K562 (cell line): Measurements from ENCODE around the gene ANK3. TPM values are rescaled to one million over a fixed set of nuclear protein-coding genes. Genes with fewer than 3 reads are reported as not detected.
A peak's percentile ranks its signal among the peaks of the same experiment; 100 is the strongest.

Experiments
- ADNP ChIP-seq: fragments of 200-800 bp; sonication (Bioruptor generic); IDR thresholded peaks from 2 replicates; pipeline ENCODE4 v1.6.1; 2016; ENCODE audit warnings: missing genetic modification characterization, missing compliant biosample characterization
- BRD4 ChIP-seq: fragments of 200-600 bp; sonication (generic); IDR thresholded peaks from 2 replicates; pipeline ENCODE4 v1.6.1; 2017; ENCODE audit warnings: inconsistent platforms
- CBFB ChIP-seq: sonication (generic); formaldehyde crosslinking; IDR thresholded peaks from 2 replicates; pipeline ENCODE4 v1.4.0; 2020; ENCODE audit warnings: mild to moderate bottlenecking, missing genetic modification reagents
- DPF2 ChIP-seq: fragments of 450-650 bp; IDR thresholded peaks from 2 replicates; pipeline ENCODE4 v1.6.1; 2016
- FOSL1 ChIP-seq: fragments of 200-800 bp; sonication (Bioruptor generic); conservative IDR thresholded peaks from 2 replicates; pipeline ENCODE4 v1.6.1; 2016; ENCODE audit warnings: missing genetic modification characterization, missing compliant biosample characterization
- FOXJ2 ChIP-seq: fragments of 200-800 bp; sonication (Bioruptor generic); IDR thresholded peaks from 2 replicates; pipeline ENCODE4 v1.6.1; 2016; ENCODE audit warnings: missing genetic modification characterization, missing compliant biosample characterization
- FOXK2 ChIP-seq, 2 experiments: fragments of 450-650 bp; IDR thresholded peaks in 1 of 2; conservative IDR thresholded peaks in 1 of 2; 2 replicates each; pipeline ENCODE4 v1.6.1; 2016; ENCODE audit warnings: low read depth in 2 of 2, mild to moderate bottlenecking in 1 of 2
- LEF1 ChIP-seq: fragments of 450-650 bp; IDR thresholded peaks from 2 replicates; pipeline ENCODE4 v1.6.1; 2016; ENCODE audit warnings: mild to moderate bottlenecking
- MCM7 ChIP-seq, 2 experiments: fragments of 450-650 bp; IDR thresholded peaks; 2 replicates each; pipeline ENCODE4 v1.6.1; 2016 to 2018
- MGA ChIP-seq: fragments of 450-650 bp; IDR thresholded peaks from 2 replicates; pipeline ENCODE4 v1.6.1; 2016; ENCODE audit warnings: mild to moderate bottlenecking, moderate library complexity
- MTA1 ChIP-seq: fragments of 450-650 bp; IDR thresholded peaks from 2 replicates; pipeline ENCODE4 v1.6.1; 2017; ENCODE audit warnings: borderline replicate concordance
- NR4A1 ChIP-seq, 2 experiments: fragments of 250-450 bp in 1 of 2; fragments of 450-650 bp in 1 of 2; sonication (Bioruptor Pico) in 1 of 2; IDR thresholded peaks; 2 replicates each; pipeline versions ENCODE4 v1.4.0 to v1.6.1; 2016 to 2020; ENCODE audit warnings: mild to moderate bottlenecking in 2 of 2, missing compliant biosample characterization in 1 of 2, missing genetic modification characterization in 1 of 2, moderate library complexity in 1 of 2
- PHB ChIP-seq: fragments of 250-450 bp; sonication (Bioruptor Pico); IDR thresholded peaks from 2 replicates; pipeline ENCODE4 v1.5.0; 2021
- TRIM24 ChIP-seq, 2 experiments: fragments of 450-650 bp; IDR thresholded peaks; 2 replicates each; pipeline ENCODE4 v1.6.1; 2016
- ZFP91 ChIP-seq: sonication (generic); formaldehyde crosslinking; IDR thresholded peaks from 2 replicates; pipeline ENCODE4 v1.8.0; 2022; ENCODE audit warnings: mild to moderate bottlenecking, missing genetic modification reagents
- ZNF121 ChIP-seq: sonication (generic); formaldehyde crosslinking; conservative IDR thresholded peaks from 2 replicates; pipeline ENCODE4 v1.8.0; 2022; ENCODE audit warnings: missing genetic modification reagents
- ZSCAN29 ChIP-seq: fragments of 450-650 bp; IDR thresholded peaks from 2 replicates; pipeline ENCODE4 v1.6.1; 2017
- polyA plus RNA-seq, 8 experiments: library from polyadenylated mRNA; depleted of rRNA in 4 of 8; stranded (reverse) in 5 of 8; unstranded in 3 of 8; fragments of >200 nt; fragmentation: Nextera tagmentation in 2 of 8; fragmentation: Illumina TruSeq in 1 of 8; extraction: Ambion mirVana in 2 of 8; extraction: Trizol in 1 of 8; gene quantifications; 2 replicates each; pipeline versions ENCODE4 v1.2.1 to v1.2.3, GENCODE V29; 2011 to 2014; ENCODE audit warnings: inconsistent platforms in 1 of 8, missing spikeins in 1 of 8
- total RNA-seq, 7 experiments: library from RNA; depleted of rRNA in 6 of 7; stranded (reverse); fragments of >200 nt in 6 of 7; fragmentation: Illumina TruSeq in 2 of 7; extraction: Trizol in 2 of 7; gene quantifications; 2 replicates each; pipeline versions ENCODE4 v1.2.1 to v1.2.3, GENCODE V29; 2011 to 2021; ENCODE audit warnings: low replicate concordance in 1 of 7

The ANK3 gene
- total and polyA plus RNA-seq, 9 of the 15 experiments (the other 6 are each of a cell fraction or from before 2014, with no cell fraction given) = 10.0 to 32.3 (median 17.9) TPM

DNA sequence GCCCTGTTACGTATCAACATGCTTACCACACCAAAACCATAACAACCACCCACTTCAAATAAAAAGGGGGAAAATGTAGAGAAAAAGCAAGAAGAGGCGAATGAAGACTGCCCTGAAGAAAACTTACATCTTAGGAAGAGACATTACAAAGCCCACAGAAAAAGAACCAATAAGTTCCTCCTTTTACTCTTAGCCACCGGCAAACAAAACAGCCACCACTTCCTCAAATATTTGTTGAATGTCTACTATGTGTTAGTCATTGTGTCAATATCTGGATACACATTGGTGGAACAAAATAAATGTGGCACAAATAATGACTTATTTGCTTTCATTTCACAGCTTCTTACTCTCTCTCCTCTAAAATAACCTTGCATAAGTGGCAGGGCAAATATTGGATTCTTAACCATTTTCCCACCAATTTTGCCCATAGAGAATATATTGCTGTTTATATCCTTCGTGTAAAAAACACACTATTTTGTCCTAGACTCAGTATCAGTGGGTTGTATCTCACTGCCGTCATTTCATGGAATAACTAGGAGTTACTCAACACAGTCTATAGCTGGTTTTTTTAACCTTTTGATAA is 106.8 kb downstream of the ANK3 start (continued):
- no peak for TF ChIP-seq CBFB
- TF ChIP-seq ZNF121 (CRISPR knock-in tag) = no peak
- no peak for TF ChIP-seq ADNP (tag)
- no peak for TF ChIP-seq TRIM24 (IDR thresholded peaks at IDR 0.05)
- no peak for TF ChIP-seq ZSCAN29
- no peak for TF ChIP-seq ZFP91 (CRISPR knock-in tag)
- no peak for TF ChIP-seq MCM7 (IDR thresholded peaks at IDR 0.05)
- TF ChIP-seq FOXK2 (conservative IDR thresholded peaks at IDR 0.05 in 1 of 2, IDR thresholded peaks at IDR 0.05 in 1 of 2; ENCODE audit: low read depth in 2 of 2) = peak; percentile 45 to 68; a peak in 2 of 4 replicates
- no peak for TF ChIP-seq MGA
- no peak for TF ChIP-seq NR4A1 (CRISPR knock-in tag; IDR thresholded peaks at IDR 0.05)
- TF ChIP-seq NR4A1 (tag; IDR thresholded peaks at IDR 0.05) = no peak
- 0 out of 2 replicates have a peak, but pooled peaks have one; percentile 55 for TF ChIP-seq FOXJ2 (tag)
- TF ChIP-seq BRD4 = 0 out of 2 replicates have a peak, but pooled peaks have one; percentile 13
- TF ChIP-seq PHB (CRISPR knock-in tag) = no peak
- TF ChIP-seq FOSL1 (tag) = peak; percentile 92
- peak; percentile 59; the same call in 1 of the 2 replicates for TF ChIP-seq MTA1
- TF ChIP-seq LEF1 = peak; percentile 78; the same call in 1 of the 2 replicates
- peak; percentile 80 for TF ChIP-seq DPF2
